Glomerular visceral epithelial cell (primary cell): Measurements from ENCODE around the gene FGF5.
"Not testable (repeated sequence)": the region's sequence is repeated elsewhere in the genome, so short reads cannot be mapped to it uniquely, and the experiment has no call there.

ENCODE experiments used
- DNase-seq: peaks from one replicate; pipeline ENCODE4 v3.0.0-alpha.2; 2016; ENCODE audit errors: extremely low spot score

FGF5 gene

DNA sequence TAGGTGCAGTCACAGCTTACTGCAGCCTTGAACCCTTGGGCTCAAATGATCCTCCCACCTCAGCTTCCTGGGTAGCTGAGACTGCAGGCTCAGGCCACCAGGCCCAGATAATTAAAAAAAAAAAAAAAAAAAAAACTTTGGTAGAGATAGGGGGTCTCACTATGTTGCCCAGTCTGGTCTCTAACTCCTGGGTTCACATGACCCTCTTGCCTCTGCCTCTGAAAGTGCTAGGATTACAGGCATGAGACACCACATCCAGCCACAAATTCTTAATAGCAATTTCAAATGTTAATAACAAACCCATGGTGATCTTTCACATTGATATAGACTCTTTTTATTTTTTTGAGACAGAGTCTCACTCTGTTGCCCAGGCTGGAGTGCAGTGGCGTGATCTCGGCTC is 12.3 kb upstream of the FGF5 start:
- no peak for DNase-seq

DNA sequence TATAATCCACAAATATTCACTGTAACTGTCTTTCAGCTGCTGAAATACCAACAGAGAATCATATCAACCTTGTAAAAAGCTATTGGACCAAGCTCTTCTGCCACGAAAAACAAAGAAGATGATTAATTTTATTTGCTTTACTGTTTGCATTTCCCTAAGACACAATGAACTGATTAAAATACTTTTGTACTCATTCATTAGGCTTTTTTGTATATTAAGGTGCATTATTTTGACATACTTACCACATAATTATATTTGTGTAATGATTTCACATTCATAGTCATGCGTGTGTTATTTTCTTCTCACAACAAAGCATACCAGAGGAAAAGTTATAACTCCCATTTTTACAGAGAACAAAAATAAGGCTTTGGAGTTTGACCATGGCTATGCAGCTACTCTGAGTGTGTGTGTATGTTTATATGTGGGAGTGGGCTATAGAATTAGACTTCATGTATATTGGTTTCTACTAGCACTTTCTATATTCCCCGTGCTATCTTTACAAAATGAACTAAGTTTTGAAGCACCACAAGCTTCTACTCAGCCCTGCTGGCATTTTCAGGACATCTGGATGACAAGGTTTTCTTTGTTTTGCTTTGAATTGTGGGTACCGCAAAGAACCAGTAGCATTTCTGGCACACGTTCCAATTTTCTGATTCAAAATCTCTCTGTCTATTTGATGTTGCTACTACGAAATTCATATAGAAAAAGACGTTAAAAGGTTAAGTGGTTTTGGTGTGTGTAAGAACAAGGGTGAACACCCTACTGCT is 11.0 kb upstream of the FGF5 start:
- no peak for DNase-seq

DNA sequence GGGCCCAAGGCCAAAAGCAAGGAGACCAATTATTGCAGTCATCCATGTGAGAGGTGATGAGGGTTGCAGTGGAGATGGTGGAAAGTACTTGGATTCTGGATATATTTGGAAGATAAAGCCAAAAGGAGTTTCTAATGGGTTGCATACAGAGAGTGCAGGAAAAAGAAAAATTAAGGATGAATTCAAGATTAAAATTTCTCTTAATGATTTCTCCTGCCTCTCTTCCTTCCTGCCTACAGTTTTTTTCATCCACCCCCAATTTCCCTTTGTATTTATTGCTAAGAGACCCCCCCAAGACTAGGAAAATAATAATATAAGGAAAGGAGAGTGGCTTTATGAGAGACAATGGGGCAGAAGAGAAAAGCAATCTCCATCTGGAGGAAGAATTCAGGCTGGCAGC is 8.6 kb upstream of the FGF5 start:
- DNase-seq, result no peak

DNA sequence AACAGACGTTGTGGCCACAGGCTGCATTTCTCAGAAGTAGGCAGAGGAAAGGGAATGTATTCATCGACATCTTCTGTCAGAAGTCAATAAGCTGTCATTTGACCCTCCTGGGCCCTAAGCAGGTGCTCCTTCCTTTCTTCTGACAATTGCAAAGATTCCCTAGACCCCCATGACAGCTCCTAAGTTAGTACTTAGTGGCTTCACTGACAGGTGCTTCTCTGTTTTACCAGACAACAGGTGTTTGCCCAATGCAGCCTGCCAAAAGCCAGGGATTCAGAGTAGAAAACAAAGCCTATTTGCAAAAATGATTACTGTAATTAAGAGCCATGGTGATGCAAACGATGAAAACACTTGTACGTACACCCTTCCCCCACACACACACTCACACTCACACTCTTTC is 7.5 kb upstream of the FGF5 start:
- peak; percentile 35 for DNase-seq

DNA sequence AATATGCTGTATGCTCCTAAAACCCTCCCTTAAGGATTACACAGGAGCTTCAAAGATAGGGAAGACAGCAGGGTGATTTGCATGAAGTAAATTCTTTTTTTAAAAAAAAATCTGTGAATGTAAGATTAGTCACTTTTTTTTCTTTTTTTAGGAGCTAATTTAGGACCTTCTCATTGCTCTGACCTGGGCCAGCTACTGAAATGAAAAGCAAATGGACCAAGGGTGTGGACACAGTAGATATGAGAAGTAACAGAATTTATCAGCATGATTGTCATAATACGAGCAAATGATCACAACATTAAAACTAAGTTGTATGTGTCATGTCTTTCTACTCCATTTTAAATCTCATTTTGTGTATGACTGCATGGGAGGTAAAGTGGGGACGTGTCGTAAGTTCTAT is 6.6 kb upstream of the FGF5 start:
- DNase-seq, result no peak

DNA sequence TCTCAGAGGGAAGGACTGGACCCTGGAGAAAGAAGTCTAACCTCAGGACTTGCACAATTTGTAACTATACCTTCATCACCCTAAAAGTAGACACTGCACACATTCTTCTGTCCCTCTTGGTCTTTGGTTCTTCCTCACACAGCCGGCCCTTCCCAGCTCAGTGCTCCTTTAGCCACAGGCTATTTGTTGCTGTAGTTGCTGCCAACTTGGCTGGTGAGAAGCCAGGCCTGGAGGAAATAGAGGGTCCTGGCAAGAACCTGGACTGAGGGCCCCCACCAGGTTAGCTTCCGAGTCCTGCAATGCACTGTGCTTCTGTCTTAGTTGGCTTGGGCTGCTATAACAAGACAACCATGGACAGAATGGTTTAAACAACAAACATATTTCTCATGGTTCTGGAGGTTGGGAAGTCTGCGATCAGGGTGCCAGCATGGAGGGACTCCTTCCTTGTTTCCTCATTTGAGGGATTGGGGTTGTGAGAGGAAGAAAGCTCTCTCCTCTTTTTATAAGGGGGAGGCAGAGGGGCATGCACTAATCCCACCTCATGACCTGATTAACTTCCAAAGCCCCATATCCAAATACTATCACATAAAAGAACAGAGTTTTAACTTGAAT is 4.4 kb upstream of the FGF5 start:
- no peak for DNase-seq

DNA sequence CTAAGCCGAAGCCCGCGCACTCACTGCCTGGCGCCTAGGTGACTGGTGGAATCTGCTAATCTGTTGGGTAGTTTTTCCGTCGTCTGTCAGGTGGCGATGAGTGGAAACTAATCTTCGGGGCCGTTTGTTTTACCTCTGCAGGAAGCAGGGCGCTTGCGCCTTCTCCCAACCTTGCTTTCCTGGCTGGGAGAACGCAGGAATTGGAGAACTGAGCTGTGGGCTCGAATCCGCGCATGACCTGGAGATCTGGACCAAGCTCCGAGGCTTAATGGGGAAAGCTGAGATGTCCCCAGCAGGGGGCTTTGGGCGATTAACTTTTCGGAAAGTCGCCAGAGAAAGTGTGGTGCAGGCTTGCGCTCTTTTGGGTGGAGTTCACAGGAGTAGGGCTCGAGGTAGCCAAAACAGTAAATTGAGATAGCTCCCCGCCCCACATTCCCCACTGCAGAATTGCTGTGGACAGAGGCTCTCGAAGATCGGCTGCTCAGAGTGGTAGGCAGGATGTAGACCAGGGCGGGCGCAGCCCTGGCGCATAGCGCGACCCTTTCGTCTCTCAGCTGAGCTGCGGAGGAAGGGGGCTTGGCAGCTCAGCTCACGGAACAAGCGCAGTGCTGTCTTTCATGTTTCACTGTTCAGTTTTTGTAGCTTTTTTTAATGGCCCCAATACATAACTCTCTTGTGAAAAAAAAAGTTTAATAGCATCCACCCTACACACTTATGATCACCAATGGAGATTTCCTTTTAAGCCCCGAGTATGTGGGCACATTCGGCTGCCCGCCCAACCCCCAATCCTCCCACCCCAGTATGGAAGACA is 2.7 kb upstream of the FGF5 start:
- no peak for DNase-seq

DNA sequence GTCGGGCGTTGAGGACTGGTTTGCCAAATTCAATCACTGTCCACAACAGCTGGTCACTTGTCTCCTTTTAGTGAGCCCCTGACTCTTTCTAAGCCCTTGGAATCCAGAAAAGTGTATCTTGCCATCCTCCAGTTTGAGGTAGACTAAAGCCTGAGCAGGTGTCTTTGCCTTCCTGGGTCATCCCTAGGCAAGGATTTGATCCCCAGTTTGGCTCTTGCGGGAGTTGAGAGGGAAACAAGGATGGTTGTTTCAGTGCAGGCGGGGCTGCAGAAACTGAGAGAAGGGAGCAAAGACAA is 2.2 kb upstream of the FGF5 start:
- DNase-seq, result no peak

DNA sequence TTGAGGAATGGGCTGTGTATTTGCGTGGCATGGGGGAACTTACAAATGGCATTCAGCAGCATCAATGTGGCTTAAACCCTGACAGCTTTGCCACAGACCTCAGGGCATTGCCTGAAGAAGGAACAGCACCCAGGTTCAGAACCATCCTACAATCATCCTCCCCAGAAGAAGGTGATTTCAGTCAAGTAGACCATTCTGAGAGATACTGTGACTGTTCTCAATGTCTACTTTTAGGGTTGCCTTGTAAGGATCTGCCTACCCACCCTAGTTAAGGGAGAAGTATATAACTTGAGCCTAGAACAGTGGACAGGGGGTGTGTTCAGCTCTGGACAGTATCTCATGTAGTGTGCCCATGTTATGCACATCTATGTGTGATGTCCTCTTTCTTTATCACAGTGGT is 1.6 kb upstream of the FGF5 start:
- DNase-seq, result no peak

DNA sequence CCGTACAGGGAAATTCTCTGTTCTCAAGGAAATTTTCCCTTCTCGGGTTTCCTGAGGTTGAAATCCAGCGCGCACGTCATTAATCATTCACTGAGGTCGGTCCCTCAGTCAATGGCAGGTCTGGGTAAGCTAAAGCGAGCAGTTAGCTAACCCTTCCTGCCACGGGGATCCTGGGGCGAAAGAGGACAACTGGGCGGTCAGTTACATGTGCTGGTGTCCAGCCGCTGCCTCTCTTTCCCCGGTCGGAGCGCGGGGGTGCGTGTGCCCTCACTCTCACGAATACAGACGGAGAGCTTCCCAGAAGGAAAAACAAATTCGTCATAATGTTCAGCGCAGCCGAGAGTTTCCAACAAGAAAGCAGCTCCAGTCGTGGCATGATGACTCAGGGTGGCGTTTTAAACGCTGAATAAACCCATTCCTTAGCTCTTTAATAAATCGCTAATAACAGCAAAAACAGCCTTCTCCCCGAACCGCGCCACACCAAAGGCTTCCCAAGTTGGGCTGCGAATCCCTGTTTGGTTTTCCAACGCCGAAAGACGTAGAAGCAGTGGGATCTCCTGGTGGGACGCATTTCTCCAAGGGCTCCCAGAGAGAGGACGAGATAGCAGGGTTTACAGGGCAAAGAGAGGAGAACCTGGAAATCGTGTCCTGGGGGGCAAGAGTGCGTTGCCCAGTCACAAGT is 752 bp upstream of the FGF5 start:
- DNase-seq, result peak; percentile 77

DNA sequence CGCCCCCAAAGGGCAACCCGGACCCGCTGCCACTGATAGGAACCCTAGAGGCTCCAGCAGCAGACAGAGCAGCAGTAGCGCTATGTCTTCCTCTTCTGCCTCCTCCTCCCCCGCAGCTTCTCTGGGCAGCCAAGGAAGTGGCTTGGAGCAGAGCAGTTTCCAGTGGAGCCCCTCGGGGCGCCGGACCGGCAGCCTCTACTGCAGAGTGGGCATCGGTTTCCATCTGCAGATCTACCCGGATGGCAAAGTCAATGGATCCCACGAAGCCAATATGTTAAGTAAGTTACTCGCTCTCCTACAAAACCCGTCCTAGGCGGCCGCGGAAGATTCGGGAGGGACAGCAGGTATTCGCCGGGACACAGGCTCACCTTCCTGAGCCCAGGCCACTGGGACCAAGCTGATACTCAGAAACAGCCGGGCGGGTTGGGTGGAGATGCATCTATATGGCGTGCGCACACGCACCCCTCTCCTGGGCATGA is 477 bp downstream of the FGF5 start:
- DNase-seq, result peak; percentile 68

DNA sequence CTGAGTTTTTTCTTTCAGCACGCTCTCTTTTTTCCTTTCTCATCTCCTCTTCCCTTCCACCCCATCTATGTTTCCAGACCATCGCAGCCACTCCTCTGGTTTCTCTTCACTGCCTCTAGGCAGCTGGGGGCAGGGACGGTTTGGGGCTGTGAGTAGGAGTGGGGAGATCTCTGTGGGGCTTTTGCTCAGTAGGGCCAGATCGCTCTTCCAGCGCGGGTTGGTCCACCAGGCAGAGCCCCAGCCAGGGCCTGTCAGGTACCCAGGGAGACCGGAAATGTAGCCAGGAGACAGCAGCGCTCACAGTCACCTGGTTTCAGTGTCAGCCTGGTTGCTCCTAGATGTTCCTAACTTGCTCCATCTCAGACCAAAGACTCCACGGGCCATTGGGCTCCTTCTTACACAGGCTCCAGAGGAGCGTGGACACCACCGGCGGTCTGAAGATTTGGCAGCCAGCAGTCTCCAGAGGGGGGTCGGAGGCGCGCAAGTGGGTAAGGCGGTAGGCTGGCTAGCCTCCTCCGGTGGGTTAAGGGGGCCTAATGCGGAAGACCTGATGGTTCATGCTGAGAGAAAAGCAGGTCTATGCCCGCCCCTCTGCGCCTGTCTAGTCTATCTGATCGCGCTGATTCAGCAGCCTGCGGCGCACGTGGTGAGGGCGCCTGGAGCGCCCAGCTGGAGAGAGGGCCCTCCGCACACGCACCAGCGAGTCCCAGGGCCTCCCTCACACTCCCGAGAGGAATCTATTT is 1.8 kb downstream of the FGF5 start:
- peak; percentile 70 for DNase-seq

DNA sequence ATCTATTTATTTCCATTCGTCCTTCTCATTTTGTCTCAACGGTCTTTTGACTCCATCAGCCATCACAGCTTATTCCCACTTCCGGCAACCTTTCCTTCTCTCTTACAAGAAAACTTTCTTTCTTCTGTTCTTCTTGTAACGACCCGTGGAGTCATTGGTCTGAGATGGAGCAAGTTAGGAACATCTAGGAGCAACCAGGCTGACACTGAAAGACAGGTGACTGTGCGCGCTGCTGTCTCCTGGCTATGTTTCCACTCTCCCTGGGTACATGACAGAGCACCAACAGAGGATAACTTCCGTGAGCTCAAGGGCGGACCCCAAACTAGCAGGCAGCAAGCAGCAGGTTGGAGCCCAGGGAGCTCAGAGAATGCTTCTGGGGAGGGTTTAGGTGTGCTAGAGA is 2.5 kb downstream of the FGF5 start:
- DNase-seq, result peak; percentile 20

DNA sequence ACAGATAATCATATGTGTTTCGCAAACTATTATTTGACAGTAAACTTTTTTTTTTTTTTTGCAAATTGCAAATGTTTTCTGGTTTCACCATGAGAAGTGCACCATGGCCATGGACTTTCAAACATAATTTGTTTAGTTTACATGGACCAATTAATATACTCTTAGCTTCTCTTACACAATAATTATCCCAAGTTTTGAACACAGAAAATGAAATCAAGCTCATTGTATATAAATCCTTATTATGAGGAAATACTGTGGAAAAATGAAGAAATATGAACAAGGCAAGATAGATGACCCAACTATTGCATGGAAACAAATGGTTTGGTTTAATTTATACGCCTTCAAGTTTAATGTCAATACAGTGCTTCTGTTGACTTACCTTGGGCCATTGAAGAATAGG is 3.9 kb downstream of the FGF5 start:
- no peak for DNase-seq

DNA sequence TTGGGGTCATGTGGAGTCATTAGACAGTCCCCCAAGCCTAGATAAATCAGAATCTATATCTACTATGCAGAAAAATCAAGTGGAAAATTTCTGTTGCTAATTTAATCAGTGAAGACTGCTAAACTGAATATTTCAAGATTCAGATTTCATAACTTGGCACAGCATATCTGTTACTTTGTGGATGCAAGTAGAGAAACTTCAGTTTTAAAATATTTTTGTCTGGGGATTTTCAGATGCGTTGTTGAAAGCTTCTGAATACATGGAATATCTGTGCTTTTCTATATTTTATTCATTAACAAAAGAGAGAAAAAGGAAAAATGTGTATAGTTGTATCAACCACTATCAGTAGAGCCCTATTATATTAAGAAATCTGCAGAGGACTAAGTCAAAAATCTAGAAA is 4.4 kb downstream of the FGF5 start:
- DNase-seq, result no peak

DNA sequence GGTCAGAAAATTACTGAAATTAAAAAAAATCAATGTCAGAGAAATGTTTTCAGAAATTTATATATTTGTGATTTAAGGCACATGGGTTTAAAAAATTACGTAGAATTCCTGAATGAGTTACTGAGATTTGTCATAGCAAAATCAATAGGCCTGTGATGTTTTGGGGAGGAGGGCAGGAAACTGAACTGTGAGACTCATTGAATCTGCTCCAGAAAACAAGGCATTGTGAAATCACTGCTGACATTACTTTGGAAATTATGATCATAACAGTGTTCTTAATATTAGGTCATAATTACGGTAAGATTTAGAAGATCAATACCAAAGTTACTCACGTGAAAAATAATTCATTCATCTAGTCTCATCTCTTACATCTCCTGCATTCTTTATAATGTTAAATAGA is 5.3 kb downstream of the FGF5 start:
- DNase-seq, result no peak

DNA sequence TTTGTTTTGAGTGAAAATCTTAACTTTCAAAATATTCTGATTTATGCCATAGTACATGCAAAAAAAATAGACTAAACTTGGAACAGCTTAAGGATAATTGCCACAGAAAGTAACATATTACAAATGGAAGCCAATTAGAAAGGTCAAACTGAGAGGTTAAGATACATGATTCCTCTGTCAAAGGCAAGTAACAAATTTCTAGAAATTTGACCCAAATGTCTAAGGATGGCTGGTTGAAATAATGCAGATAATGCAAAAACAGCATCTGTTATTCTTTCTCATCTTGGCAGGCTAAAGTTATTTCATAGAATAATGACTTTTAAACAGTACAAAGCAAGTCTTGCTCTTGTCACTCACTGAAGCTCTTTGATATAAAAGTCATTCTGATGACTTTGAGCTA is 10.5 kb downstream of the FGF5 start:
- DNase-seq, result no peak

DNA sequence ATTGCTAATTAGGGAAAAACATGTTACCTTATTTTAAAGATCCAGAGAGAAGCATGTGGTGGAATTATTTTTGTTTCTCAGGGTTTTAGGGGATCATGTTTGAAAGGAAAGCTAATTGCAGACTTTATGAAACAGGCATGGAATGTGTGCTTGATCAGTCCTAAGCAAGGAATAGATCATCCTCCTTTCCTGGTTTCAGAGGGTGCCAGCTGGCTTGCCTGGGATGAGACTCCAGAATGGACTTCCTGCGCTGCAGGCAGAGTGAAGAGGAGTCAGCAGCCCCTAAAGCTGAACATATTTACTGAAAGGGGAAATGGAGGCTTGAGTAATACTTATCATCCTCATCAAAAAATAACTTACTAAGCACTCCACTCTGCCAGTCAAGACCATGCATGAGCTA is 13.3 kb downstream of the FGF5 start:
- DNase-seq, result no peak

DNA sequence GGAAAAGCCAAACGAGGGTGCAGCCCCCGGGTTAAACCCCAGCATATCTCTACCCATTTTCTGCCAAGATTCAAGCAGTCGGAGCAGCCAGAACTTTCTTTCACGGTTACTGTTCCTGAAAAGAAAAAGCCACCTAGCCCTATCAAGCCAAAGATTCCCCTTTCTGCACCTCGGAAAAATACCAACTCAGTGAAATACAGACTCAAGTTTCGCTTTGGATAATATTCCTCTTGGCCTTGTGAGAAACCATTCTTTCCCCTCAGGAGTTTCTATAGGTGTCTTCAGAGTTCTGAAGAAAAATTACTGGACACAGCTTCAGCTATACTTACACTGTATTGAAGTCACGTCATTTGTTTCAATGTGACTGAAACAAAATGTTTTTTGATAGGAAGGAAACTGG is 20.0 kb downstream of the FGF5 start:
- DNase-seq, result no peak

DNA sequence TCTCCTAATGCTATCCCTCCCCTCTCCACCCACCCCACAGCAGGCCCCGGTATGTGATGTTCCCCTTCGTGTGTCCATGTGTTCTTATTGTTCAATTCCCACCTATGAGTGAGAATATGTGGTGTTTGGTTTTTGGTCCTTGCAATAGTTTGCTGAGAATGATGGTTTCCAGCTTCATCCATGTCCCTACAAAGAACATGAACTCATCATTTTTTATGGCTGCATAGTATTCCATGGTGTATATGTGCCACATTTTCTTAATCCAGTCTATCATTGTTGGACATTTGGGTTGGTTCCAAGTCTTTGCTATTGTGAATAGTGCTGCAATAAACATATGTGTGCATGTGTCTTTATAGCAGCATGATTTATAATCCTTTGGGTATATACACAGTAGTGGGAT is 24.2 kb downstream of the FGF5 start:
- DNase-seq, result not testable (repeated sequence)

DNA sequence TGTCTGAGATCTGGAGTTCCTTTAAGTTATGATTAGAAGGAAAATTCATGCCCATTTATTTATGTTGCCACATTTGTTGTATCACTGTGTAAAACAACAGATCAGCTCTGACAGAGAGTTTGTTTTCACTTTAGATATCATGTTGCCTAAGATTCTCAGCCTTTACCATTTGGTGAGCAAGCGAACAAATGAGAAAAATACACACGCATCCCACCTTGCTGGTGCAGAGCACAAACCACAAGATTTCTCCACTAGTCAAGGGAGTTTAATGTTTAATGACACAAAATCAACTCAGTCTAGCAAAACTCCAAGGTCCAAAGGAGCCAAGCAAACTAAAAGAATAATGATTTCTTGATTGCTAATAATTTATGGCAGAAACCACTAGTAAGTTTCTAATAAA is 27.7 kb downstream of the FGF5 start:
- DNase-seq, result peak; percentile 56

DNA sequence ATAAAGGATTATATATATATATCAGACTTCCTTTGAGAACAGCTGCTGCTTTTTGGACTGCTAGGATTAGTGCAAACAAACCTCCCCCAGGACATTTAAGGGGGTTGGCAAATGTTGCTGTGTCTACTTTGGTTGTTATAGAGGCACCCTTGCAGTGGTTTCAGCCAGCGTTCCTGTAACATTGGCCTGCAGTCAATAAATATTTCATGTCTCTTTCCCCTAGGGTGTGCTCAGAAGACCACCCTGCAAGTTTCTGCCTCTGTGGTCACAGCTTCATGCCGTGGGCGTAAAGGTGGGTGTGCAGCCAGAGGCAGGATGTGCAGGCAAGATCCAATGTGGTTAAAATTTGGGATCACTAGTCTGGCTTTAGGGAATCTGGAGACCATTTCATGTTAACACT is 28.9 kb downstream of the FGF5 start:
- no peak for DNase-seq
